OCI-LY3 (cell line): Measurements from ENCODE around the gene AGBL3.

ENCODE experiments used
- CTCF ChIP-seq: fragments of 200-600, 300-600 bp; sonication (generic); IDR thresholded peaks from 2 replicates; pipeline ENCODE4 v1.5.1; 2014; ENCODE audit warnings: antibody characterized with exemption, low read length, low read depth
- EZH2phosphoT487 ChIP-seq: fragments of 200-600 bp; shearing (Covaris generic); IDR thresholded peaks from 2 replicates; pipeline ENCODE4 v1.6.1; 2018; ENCODE audit warnings: antibody characterized with exemption, mixed run types, low read depth

- TF ChIP-seq CTCF = no peak
- TF ChIP-seq EZH2phosphoT487 = no peak
These were observed 45.6 kb upstream of the AGBL3 start for GRCh38 chr7:134940729-134941128.
